IMR-90 (cell line): Measurements from ENCODE around the gene SPATC1L. TPM values are rescaled to one million over a fixed set of nuclear protein-coding genes. Genes with fewer than 3 reads are reported as not detected.
A peak's percentile ranks its signal among the peaks of the same experiment; 100 is the strongest.

Experiments used
- ATAC-seq: fragments of 200-7000 bp; cut with Tn5 transposase; 2 replicates; pipeline ENCODE4 v1.9.1; 2020; ENCODE audit warnings: low read depth, mild to moderate bottlenecking, moderate library complexity
- BruUV-seq: library from RNA; stranded (reverse); fragments of 400-500 nt; replicated peaks from 2 replicates; lab custom pipeline; 2021; lab: Mats Ljungman, UMichigan
- CTCF ChIA-PET: fragments of 300-600 bp; formaldehyde crosslinking; extraction: SDS; loops from one replicate; lab custom pipeline; 2021; ENCODE audit warnings: antibody characterized with exemption; lab: Yijun Ruan, JAX
- POLR2A ChIA-PET: fragments of 300-600 bp; sonication (Branson Sonifier 250); formaldehyde crosslinking; loops from one replicate; lab custom pipeline; 2022; ENCODE audit warnings: antibody characterized with exemption; ENCODE audit not compliant: unreplicated experiment; lab: Charles Lee
- DNase-seq: peaks from one replicate; pipeline ENCODE4 v3.0.0; 2013
- H2AFZ ChIP-seq: replicated peaks from 2 replicates; pipeline ENCODE3; 2013; ENCODE audit warnings: low read length, mild to moderate bottlenecking; ENCODE audit not compliant: poor library complexity
- H2AK5ac ChIP-seq: 2 replicates; pipeline ENCODE4 v1.6.1; 2013; ENCODE audit warnings: low read depth, low read length, inconsistent platforms
- H2AK9ac ChIP-seq: replicated peaks from 2 replicates; pipeline ENCODE3; 2013; ENCODE audit warnings: mild to moderate bottlenecking, low read depth, low read length, moderate library complexity; ENCODE audit not compliant: poor library complexity
- H2BK120ac ChIP-seq: 2 replicates; pipeline ENCODE4 v1.6.1; 2013; ENCODE audit warnings: low read depth, low read length, inconsistent platforms
- H2BK15ac ChIP-seq: 3 replicates; pipeline ENCODE4 v1.6.1; 2013; ENCODE audit warnings: low read depth, low read length, inconsistent platforms
- H2BK20ac ChIP-seq: 2 replicates; pipeline ENCODE4 v1.6.1; 2013; ENCODE audit warnings: low read depth, mild to moderate bottlenecking, inconsistent platforms, low read length, moderate library complexity
- H2BK5ac ChIP-seq: 2 replicates; pipeline ENCODE4 v1.6.1; 2013; ENCODE audit warnings: mild to moderate bottlenecking, low read depth, low read length, inconsistent platforms; ENCODE audit not compliant: poor library complexity, severe bottlenecking
- H3K14ac ChIP-seq: replicated peaks from 2 replicates; pipeline ENCODE4 v1.6.1; 2013; ENCODE audit warnings: low read depth, low read length, inconsistent platforms
- H3K18ac ChIP-seq: 2 replicates; pipeline ENCODE4 v1.6.1; 2013; ENCODE audit warnings: low read depth, low read length, control low read depth
- H3K23ac ChIP-seq: 2 replicates; pipeline ENCODE4 v1.6.1; 2013; ENCODE audit warnings: low read depth, low read length, inconsistent platforms
- H3K27ac ChIP-seq: 2 replicates; pipeline ENCODE4 v1.5.1; 2013; ENCODE audit warnings: mild to moderate bottlenecking, control low read depth, low read length; ENCODE audit not compliant: insufficient read depth
- H3K27me3 ChIP-seq: 2 replicates; pipeline ENCODE4 v1.6.1; 2013; ENCODE audit warnings: low read length; ENCODE audit not compliant: control insufficient read depth, insufficient read depth
- H3K36me3 ChIP-seq: 2 replicates; pipeline ENCODE4 v1.6.1; 2013; ENCODE audit warnings: low read length, mixed read lengths; ENCODE audit not compliant: control insufficient read depth, insufficient read depth
- H3K4ac ChIP-seq: 2 replicates; pipeline ENCODE4 v1.6.1; 2013; ENCODE audit warnings: low read depth, low read length, inconsistent platforms
- H3K4me1 ChIP-seq: 2 replicates; pipeline ENCODE4 v1.6.1; 2013; ENCODE audit warnings: low read length, mixed read lengths; ENCODE audit not compliant: control insufficient read depth, insufficient read depth
- H3K4me2 ChIP-seq: 2 replicates; pipeline ENCODE4 v1.6.1; 2013; ENCODE audit warnings: low read depth, mild to moderate bottlenecking, control low read depth, low read length, moderate library complexity
- H3K4me3 ChIP-seq: 2 replicates; pipeline ENCODE4 v1.5.1; 2013; ENCODE audit warnings: low read depth, mild to moderate bottlenecking, control low read depth, low read length, moderate library complexity; ENCODE audit not compliant: insufficient read depth
- H3K56ac ChIP-seq: 2 replicates; pipeline ENCODE4 v1.6.1; 2013; ENCODE audit warnings: low read length, inconsistent platforms; ENCODE audit not compliant: insufficient read depth; ENCODE audit errors: extremely low read depth
- H3K79me1 ChIP-seq, 2 experiments: 2 replicates each; pipeline ENCODE4 v1.6.1; 2013; ENCODE audit warnings: low read length in 2 of 2, inconsistent platforms in 1 of 2, low read depth in 1 of 2
- H3K9ac ChIP-seq: 2 replicates; pipeline ENCODE4 v1.6.1; 2013; ENCODE audit warnings: low read depth, low read length, control low read depth
- H3K9me1 ChIP-seq: 2 replicates; pipeline ENCODE4 v1.6.1; 2013; ENCODE audit warnings: low read length, inconsistent platforms; ENCODE audit not compliant: insufficient read depth
- H3K9me3 ChIP-seq: 2 replicates; pipeline ENCODE4 v1.6.1; 2013; ENCODE audit warnings: low read length; ENCODE audit not compliant: control insufficient read depth, insufficient read depth
- H4K20me1 ChIP-seq: 2 replicates; pipeline ENCODE4 v1.6.1; 2013; ENCODE audit warnings: low read length, inconsistent platforms; ENCODE audit not compliant: insufficient read depth
- H4K5ac ChIP-seq: 2 replicates; pipeline ENCODE4 v1.6.1; 2013; ENCODE audit warnings: mild to moderate bottlenecking, low read depth, low read length, control low read depth
- H4K8ac ChIP-seq, 2 experiments: 2 replicates each; pipeline ENCODE4 v1.6.1; 2013; ENCODE audit warnings: low read depth in 2 of 2, low read length in 2 of 2, control low read depth in 1 of 2, inconsistent platforms in 1 of 2
- H4K91ac ChIP-seq: 2 replicates; pipeline ENCODE4 v1.6.1; 2013; ENCODE audit warnings: low read depth, low read length, inconsistent platforms; ENCODE audit not compliant: insufficient read depth
- BHLHE40 ChIP-seq: fragments of 150-350 bp; IDR thresholded peaks from 2 replicates; pipeline ENCODE4 v1.6.1; 2016; ENCODE audit warnings: mild to moderate bottlenecking, low read depth, low read length
- CEBPB ChIP-seq: IDR thresholded peaks from 2 replicates; pipeline ENCODE4 v1.6.1; 2012; ENCODE audit warnings: low read depth, low read length, improper control_type of control experiment
- CHD1 ChIP-seq: IDR thresholded peaks from 2 replicates; pipeline ENCODE4 v1.6.1; 2012; ENCODE audit warnings: low read depth, low read length, improper control_type of control experiment
- CTCF ChIP-seq: conservative IDR thresholded peaks from 2 replicates; pipeline ENCODE4 v1.5.1; 2012; ENCODE audit warnings: mild to moderate bottlenecking, low read depth, low read length, improper control_type of control experiment
- FOS ChIP-seq: fragments of 150-350 bp; IDR thresholded peaks from 2 replicates; pipeline ENCODE4 v1.6.1; 2016; ENCODE audit warnings: low read depth, low read length
- MAFK ChIP-seq: IDR thresholded peaks from 2 replicates; pipeline ENCODE4 v1.6.1; 2012; ENCODE audit warnings: low read depth, low read length, improper control_type of control experiment
- NFE2L2 ChIP-seq: fragments of 150-350 bp; IDR thresholded peaks from 2 replicates; pipeline ENCODE4 v1.6.1; 2016; ENCODE audit warnings: low read depth, mild to moderate bottlenecking, low read length
- RAD21 ChIP-seq: IDR thresholded peaks from 2 replicates; pipeline ENCODE4 v1.6.1; 2012; ENCODE audit warnings: low read length, improper control_type of control experiment
- RCOR1 ChIP-seq: IDR thresholded peaks from 2 replicates; pipeline ENCODE4 v1.6.1; 2012; ENCODE audit warnings: mild to moderate bottlenecking, low read length, improper control_type of control experiment; ENCODE audit not compliant: insufficient replicate concordance
- RFX5 ChIP-seq: IDR thresholded peaks from 2 replicates; pipeline ENCODE4 v1.8.0; 2012; ENCODE audit warnings: low read depth, mild to moderate bottlenecking, low read length, moderate library complexity
- USF2 ChIP-seq: fragments of 150-350 bp; IDR thresholded peaks from 2 replicates; pipeline ENCODE4 v1.6.1; 2017; ENCODE audit warnings: mild to moderate bottlenecking, antibody characterized with exemption, low read length, low read depth
- WGBS, 2 experiments: methylation state at CpG; one replicate each; pipeline versions ENCODE4 v1.1.5 to v1.1.7; 2013; ENCODE audit warnings: missing lambda C conversion rate in 2 of 2; ENCODE audit not compliant: insufficient read length in 1 of 2; ENCODE audit errors: extremely low coverage in 2 of 2; 5-methylcytosine and 5-hydroxymethylcytosine counted together
- dilution Hi-C: fragments of 300-500 bp; cut with HindIII; formaldehyde crosslinking; loops from one replicate; pipeline ENCODE4 v1.14.3; 2018; ENCODE audit warnings: low sequenced_read_pairs; ENCODE audit not compliant: unreplicated experiment
- in situ Hi-C: fragments of 300-500 bp; cut with MboI; formaldehyde crosslinking; loops from 3 replicates; pipeline ENCODE4 v1.14.3; 2019; ENCODE audit warnings: low sequenced_read_pairs, inconsistent platforms, mixed read lengths
- intact Hi-C: fragments of 100-400 bp; cut with micrococcal nuclease; formaldehyde crosslinking; loops from 2 replicates; pipeline ENCODE4 v1.10.0; 2022
- polyA plus RNA-seq, 3 experiments: library from polyadenylated mRNA; depleted of rRNA; stranded (reverse); fragments of >200 nt; gene quantifications; 2 replicates each; pipeline ENCODE4 v1.2.3, GENCODE V29; 2012; ENCODE audit warnings: low replicate concordance in 1 of 3
- total RNA-seq: library from RNA; depleted of rRNA; stranded (reverse); fragments of >200 nt; gene quantifications from 2 replicates; pipeline ENCODE4 v1.2.3, GENCODE V29; 2012

SPATC1L gene
- total and polyA plus RNA-seq, 2 of the 4 experiments (the other 2 are of a cell fraction): 3.8 to 17.2 TPM

- TF ChIP-seq NFE2L2 (no peak), CHD1 (no peak)
These were observed 57.7 kb downstream of the SPATC1L start (continued) for GRCh38 chr21:46126309-46127238.

- no peak for DNase-seq
- intact Hi-C loops: no loop called here
- ChIA-PET CTCF (no interaction called here), POLR2A (no interaction called here)
- no peak overlapping the region for H3K27ac ChIP-seq
- peaks cover 99% of the 10 kb centered on the region for H4K20me1 ChIP-seq
- H4K5ac ChIP-seq: no peak overlapping the region
- peak overlapping the region; percentile 61 for H2AK9ac ChIP-seq
- no peak overlapping the region for H3K56ac ChIP-seq
- TF ChIP-seq BHLHE40 (no peak), CTCF (no peak), RAD21 (no peak), MAFK (no peak), CHD1 (no peak), FOS (no peak), RFX5 (no peak), USF2 (no peak), CEBPB (no peak), RCOR1 (no peak)
- H2AFZ ChIP-seq: peak overlapping the region; percentile 49
- H3K14ac ChIP-seq: no peak overlapping the region
- H3K4ac ChIP-seq: no peak overlapping the region
- H3K36me3 ChIP-seq: peaks cover 98% of the 10 kb centered on the region
- H3K9me1 ChIP-seq: peaks cover 26% of the 10 kb centered on the region
- no peak overlapping the region for H3K18ac ChIP-seq
- peaks cover 15 to 85% of the 10 kb centered on the region in 2 experiments for H3K79me1 ChIP-seq
- peaks cover 9% of the 10 kb centered on the region; the same call in 1 of the 2 replicates for H3K4me1 ChIP-seq
- H2BK20ac ChIP-seq: no peak overlapping the region
- WGBS, 2 experiments: 92% methylated on average over 43 of the region's 47 CpGs; no CpG with 5 or more reads in 1 of the 2 experiments
- H3K9me3 ChIP-seq: no peaks in the 10 kb centered on the region
- dilution Hi-C loops: no loop called here
- H4K91ac ChIP-seq: no peak overlapping the region
- no peak overlapping the region for H3K4me2 ChIP-seq
- no peak overlapping the region for H3K23ac ChIP-seq
- H3K27me3 ChIP-seq: no peaks in the 10 kb centered on the region
- no peak overlapping the region for H2AK5ac ChIP-seq
- TSS peak; percentile 94 for BruUV-seq
- H2BK15ac ChIP-seq: no peak overlapping the region
- in situ Hi-C loops: no loop called here
- H2BK120ac ChIP-seq: no peak overlapping the region
- ATAC-seq: no peak
- no peak overlapping the region for H2BK5ac ChIP-seq
- no peak overlapping the region for H3K4me3 ChIP-seq
- no peak overlapping the region for H4K8ac ChIP-seq
- H3K9ac ChIP-seq: no peak overlapping the region
These were observed 58.4 kb downstream of the SPATC1L start for GRCh38 chr21:46125846-46126301.
